Skin epidermis (tissue), 12 donors: ENCODE data around the gene DCD.
"Not testable (repeated sequence)": the region's sequence is repeated elsewhere in the genome, so short reads cannot be mapped to it uniquely, and the experiment has no call there.

Source experiments
- H3K27ac ChIP-seq, 21 experiments: fragments of 200-600 bp; sonication (generic) in 11 of 21; one replicate each; pipeline ENCODE4 v1.5.0; 2020; ENCODE audit warnings: mild to moderate bottlenecking in 3 of 21, inconsistent platforms in 2 of 21, moderate library complexity in 2 of 21
- H3K4me3 ChIP-seq, 7 experiments: fragments of 200-600 bp; sonication (generic) in 2 of 7; one replicate each; pipeline ENCODE4 v1.5.0; 2020; ENCODE audit warnings: inconsistent platforms in 2 of 7, mild to moderate bottlenecking in 2 of 7, moderate library complexity in 1 of 7

DCD gene

DNA sequence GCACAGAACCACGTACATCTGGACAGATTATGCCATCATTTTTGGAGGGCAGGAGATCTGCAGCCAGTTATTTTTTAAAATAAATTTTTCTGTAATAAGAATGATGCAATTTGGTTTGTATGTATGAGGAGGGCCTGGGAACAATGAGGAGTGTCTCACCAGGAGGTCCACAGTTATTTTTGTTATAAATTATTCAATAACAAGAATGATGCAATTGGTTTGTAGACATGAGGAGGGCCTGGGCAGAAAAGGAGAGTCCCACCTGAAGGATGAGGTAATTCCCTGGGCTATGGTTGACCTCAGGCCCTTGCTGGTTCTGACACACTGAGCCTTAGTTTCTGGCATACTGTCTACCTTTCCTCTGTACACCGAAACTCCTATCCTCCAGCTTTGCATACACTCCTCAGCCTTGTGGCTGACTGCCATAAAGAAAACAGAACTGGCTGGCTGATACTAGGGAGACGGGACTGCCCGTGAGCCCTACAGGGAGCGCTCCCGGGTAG is 9.0 kb upstream of the DCD start:
- Histone ChIP-seq H3K27ac (no peak overlapping the region), H3K4me3 (no peak overlapping the region)

DNA sequence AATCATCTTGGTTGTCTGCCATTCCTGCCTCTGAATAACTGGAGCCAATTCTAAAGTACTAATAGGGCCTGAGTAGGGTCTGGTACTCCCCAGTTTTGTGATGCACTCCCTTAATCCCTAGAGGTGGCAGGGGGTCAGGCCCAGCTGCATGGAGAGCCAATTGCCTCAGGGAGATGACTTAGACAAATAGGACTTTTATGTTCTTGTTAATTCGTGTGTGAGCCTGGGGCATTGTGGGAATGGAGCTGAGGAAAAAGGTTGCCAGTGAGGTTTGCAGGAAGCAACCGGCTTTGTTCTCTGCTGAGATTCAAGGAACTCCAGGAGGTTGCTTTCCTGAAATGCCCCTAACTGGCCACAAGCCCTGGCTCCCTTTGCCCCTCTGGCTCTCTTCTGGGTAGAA is 6.8 kb upstream of the DCD start:
- H3K4me3 ChIP-seq: no peak overlapping the region
- no peak overlapping the region for H3K27ac ChIP-seq

DNA sequence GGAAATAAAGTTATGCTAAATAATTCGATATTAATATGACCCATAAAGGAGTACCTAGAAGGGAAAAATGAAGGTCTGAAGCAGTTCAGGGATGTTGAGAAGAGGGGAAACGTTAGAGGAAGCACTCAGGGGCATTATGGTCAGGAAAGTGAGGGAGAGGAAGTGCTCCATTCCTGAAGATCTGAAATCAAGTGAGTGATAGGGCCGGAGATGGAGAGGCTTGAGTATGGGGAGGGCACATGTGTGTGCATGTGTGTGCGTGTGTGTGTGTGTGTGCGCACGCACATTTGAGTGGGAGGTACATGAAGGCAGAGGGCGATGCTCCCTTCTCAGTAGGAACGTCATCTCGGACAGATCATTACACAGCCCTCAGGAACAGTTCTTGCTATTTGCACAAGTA is 4.9 kb upstream of the DCD start:
- Histone ChIP-seq H3K4me3 (no peak overlapping the region), H3K27ac (no peak overlapping the region)

GRCh38 chr12:54650889-54651288 is 2.7 kb upstream of the DCD start:
- H3K27ac ChIP-seq: no peak overlapping the region
- H3K4me3 ChIP-seq: no peak overlapping the region

DNA sequence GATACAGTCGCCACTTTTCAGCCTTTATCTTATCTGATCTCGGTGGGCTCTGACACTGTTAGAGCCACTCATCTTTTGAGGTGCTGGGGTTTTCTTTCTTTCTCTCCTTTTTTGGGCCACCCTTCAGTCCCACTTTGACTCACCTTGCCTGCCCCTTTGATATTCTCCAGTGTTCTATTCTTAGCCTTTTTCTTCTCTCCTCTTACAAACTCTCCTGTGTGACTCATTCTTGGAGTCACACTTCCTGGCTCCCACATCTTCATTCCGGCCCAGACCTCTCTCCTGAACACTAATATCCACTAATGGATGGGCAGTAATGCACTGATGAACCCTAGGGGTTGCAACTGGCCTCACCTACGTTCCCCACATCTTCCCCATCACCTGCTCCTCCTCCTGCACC is 2.2 kb upstream of the DCD start:
- Histone ChIP-seq H3K4me3 (no peak overlapping the region), H3K27ac (no peak overlapping the region)

- no peak overlapping the region for H3K27ac ChIP-seq
Measured at GRCh38 chr12:54649825-54650224, 1.7 kb upstream of the DCD start.

DNA sequence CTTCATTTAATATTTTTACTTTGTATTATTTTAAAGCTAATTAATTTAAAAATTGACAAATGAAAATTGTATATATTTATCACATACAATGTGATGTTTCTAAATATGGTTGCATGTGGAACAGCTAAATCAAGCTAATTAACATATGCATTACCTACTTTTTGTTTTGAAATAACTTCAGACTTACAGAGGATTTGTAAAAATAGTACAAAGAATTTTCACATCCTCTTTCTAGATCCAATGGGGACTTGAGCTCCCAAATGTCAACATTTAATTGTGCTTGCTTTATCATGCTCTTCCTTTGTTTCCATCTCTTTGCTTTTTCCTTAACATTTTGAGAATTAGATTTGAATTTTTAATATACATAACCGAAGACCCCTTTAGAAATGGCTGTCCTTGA is 6.6 kb downstream of the DCD start:
- Histone ChIP-seq H3K27ac (no peak overlapping the region), H3K4me3 (no peak overlapping the region)

More at GRCh38 chr12:54649825-54650224, 1.7 kb upstream of the DCD start:
- H3K4me3 ChIP-seq: no peak overlapping the region

- H3K4me3 ChIP-seq: no peak overlapping the region
- no peak overlapping the region for H3K27ac ChIP-seq
Measured at GRCh38 chr12:54641089-54641488, 7.1 kb downstream of the DCD start.

GRCh38 chr12:54639112-54639511 is 9.1 kb downstream of the DCD start:
- H3K4me3 ChIP-seq, H3K27ac ChIP-seq: not testable (repeated sequence)

DNA sequence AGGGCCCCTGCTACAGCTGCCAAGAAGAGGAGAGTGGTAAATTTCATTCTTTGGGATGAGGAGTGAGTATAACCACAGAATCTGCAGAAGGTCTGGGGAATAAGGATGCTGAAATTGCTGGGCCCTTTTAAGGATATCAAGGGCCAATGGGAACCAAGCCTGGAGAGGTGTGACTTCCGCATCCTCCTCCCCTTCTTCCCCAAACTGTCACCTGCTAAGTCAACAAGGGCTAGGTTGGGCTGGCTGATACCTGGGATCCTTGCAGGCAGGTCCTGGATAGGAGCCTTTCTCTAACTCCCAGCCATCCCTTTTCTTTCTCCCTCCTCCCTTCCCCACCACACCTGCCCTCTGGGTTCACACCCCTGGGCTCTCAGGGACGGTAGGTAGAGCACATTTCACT is 13.4 kb downstream of the DCD start, which contains the start of gene LACRT:
TSS of gene LACRT (minus strand) at position 101 of the 400 bp plus-strand sequence. CDS start at position 47, 54 bp downstream.
- Histone ChIP-seq H3K4me3 (no peak within 1 kb of the TSS), H3K27ac (no peak within 1 kb of the TSS)

GRCh38 chr12:54631988-54632728 is 16.0 kb downstream of the DCD start:
- Histone ChIP-seq H3K4me3 (no peak overlapping the region), H3K27ac (no peak overlapping the region)

DNA sequence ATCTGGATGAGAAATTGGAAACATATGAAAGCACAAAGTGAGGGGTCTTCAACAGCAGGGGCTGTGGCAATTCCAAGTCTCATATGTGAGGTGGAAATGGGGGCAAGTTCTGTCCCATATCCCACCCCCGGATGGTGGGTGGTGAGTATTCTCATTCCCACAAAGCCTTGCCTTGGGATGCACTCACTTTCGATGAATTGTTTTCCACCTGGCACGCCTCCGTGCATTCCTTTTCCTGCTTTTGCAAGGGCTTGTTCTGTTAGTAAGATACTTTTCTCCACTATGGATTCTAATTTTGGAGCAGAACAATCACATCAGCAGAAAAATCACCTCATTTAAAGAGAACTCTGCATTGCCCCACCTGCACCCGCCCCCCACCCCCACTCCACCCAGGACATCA is 16.6 kb downstream of the DCD start:
- H3K4me3 ChIP-seq: no peak overlapping the region
- no peak overlapping the region for H3K27ac ChIP-seq

DNA sequence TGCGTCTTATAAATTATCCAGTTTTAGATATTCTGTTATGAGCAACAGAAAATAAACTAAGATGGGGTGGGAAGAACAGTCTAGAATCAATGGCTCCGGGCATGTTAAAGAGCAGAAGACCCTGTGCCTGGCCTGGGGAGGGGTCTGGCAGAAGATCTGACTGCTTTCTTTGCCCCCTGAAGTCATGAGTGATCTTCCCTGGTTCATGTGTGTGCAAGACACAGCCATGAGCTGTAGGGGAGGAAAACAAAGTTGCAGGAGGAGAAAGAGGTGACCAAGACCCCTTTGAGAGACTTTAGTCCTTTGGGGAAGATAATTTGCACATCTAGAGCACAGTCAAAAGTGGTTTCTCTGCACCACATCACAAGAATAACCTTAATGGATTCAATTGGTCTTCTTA is 18.2 kb downstream of the DCD start:
- H3K27ac ChIP-seq: no peak overlapping the region
- H3K4me3 ChIP-seq: no peak overlapping the region

GRCh38 chr12:54628186-54628846 is 19.8 kb downstream of the DCD start:
- Histone ChIP-seq H3K27ac (no peak overlapping the region), H3K4me3 (no peak overlapping the region)

DNA sequence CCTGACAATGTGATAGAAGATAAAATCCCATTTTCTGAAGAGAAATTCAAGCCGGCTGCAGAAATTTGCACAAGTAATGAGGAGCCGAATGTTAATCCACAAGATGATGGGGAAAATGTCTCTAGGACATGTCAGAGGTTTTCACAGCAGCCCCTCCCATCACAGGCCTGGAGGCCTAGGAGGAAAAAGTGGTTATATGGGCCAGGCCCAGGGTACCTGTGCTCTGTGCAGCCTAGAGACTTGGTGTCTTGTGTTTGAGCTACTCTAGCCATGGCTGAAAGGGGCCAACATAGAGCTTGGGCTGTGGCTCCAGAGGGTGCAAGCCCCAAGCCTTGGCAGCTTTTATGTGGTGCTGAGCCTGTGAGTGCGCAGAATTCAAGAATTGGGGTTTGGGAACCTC is 20.9 kb downstream of the DCD start:
- no peak overlapping the region for H3K4me3 ChIP-seq
- no peak overlapping the region for H3K27ac ChIP-seq

- no peak overlapping the region for H3K4me3 ChIP-seq
- no peak overlapping the region for H3K27ac ChIP-seq
Measured at GRCh38 chr12:54625598-54625997, 22.6 kb downstream of the DCD start.

DNA sequence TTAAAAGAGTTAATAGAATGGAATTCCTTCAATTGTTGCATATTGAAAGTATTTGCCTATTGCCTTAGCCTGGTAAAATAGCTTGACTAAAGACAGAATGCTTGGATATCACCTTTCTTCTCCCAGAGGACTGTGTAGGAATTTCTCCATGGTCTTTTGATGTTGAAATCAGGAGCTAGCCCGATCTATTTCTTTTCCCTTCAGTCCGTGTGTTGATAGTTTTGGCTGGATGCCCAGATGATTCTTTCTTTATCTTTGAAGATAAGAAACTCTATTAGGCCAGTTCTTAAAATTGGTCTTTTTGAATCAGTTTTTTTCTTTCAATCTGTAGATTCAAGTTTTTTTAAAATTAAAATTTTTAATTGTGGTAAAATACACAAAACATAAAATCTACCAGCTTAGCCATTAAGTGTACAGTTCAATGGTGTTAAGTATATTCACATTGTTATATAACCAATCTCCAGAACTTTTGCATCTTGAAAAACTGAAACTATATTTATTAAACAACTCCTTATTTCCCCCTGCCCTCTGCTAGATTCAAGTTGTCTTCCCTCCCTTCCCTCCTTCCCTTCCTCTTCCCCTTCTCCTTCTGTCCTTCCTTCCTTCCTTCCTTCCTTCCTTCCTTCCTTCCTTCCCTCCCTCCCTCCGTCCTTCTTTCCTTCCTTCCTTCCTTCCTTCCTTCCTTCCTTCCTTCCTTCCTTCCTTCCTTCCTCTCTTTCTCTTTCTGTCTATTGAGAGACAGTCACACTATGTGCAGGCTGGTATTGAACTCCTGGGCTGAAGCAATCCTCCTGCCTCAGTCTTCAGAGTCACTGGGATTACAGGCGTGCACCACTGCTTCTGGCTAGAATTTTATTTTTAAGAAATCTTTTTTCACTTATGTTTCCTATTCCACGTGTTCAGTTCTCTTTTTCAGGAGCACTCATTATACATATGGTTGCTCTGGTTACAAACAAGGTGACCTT is 23.6 kb downstream of the DCD start:
- no peak overlapping the region for H3K4me3 ChIP-seq

DNA sequence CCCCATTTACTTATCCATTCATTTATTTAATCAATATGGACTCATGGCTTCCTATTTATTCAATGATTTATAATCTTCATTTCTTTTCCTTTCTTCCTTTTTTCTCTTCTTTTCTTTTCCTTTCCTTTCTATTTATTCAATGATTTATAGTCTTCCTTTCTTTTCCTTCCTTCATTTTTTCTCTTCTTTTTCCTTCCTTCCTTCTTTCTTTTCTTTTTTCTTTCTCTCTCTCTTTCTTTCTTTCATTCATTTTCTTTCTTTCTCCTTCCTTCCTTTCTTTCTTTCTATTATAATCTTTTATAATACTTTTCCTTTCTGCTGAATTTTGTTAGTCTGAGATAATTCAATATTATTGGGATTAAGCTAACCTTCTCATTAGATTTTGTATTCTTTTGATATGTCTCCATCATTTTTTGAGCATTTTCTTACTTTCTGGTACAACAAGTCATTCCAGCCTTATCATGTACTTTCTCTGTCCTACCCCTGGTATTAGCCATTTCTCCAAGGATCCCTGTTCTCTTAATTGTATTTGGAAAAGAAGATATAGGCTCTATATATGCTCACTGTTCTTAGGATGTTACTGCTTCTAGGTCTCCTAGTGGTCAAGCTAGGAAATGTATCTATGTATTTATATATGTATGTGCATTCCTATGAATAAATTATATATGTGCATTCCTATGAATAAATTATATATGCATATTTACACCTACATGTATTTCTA is 25.5 kb downstream of the DCD start:
- no peak overlapping the region for H3K4me3 ChIP-seq
- no peak overlapping the region for H3K27ac ChIP-seq

More for the DNA sequence above, 23.6 kb downstream of the DCD start:
- no peak overlapping the region for H3K27ac ChIP-seq

DNA sequence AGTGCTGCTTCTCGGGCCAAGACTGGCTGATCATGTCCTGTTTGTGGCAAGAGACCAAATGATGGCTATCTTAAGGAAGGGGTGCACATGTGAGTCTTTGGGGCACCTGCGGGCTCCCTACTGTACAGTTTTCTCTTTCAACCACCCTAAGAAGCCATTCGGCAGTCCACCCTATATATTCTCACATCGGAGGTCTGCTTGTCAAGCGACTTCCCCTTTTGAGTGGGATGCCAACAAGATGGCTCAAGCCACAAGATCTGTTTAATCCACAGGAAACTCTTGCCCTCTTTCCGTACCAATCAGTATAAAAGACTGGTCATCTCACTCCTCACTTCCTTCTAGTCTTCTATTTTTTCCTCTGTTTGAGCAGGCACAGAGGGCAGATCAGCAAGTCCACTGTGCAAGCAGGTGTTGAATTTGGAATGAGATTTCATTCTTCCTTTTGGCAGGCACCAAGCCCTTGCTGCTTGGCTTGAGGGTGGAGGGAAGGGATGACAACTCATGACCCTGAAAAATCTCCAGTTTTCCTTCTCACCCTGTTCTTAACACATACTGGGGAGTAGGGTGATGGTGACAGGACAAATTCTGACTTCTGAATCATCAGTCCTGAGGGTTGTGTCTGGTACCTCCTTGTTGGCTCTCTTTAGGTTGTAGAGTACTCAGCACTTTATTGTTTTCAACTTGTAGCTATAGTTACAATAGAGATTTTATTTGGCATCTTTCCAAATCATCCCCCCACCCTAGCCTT is 31.1 kb downstream of the DCD start:
- no peak overlapping the region for H3K4me3 ChIP-seq
- no peak overlapping the region for H3K27ac ChIP-seq
